IPS DF 6.9 (cell line): Measurements from ENCODE around the gene DGKB.

Experiments
- DNase-seq: peaks from one replicate; pipeline ENCODE4 v3.0.0-alpha.2; 2013; ENCODE audit warnings: low read depth, low spot score
- H3K27ac ChIP-seq: one replicate; pipeline ENCODE4 v1.5.1; 2013; ENCODE audit warnings: low read length, control low read depth
- H3K27me3 ChIP-seq: 2 replicates; pipeline ENCODE4 v1.6.1; 2013; ENCODE audit warnings: mild to moderate bottlenecking, low read length; ENCODE audit not compliant: control insufficient read depth, insufficient read depth
- H3K36me3 ChIP-seq: 2 replicates; pipeline ENCODE4 v1.6.1; 2013; ENCODE audit warnings: low read length; ENCODE audit not compliant: control insufficient read depth, insufficient read depth
- H3K4me1 ChIP-seq: 2 replicates; pipeline ENCODE4 v1.6.1; 2013; ENCODE audit warnings: low read length; ENCODE audit not compliant: control insufficient read depth, insufficient read depth
- H3K4me3 ChIP-seq: 2 replicates; pipeline ENCODE4 v1.5.1; 2013; ENCODE audit warnings: mild to moderate bottlenecking, low read length
- H3K9me3 ChIP-seq: 2 replicates; pipeline ENCODE4 v1.6.1; 2013; ENCODE audit warnings: low read length, inconsistent platforms; ENCODE audit not compliant: control insufficient read depth, insufficient read depth
- WGBS: extraction: QIAGEN DNeasy Blood & Tissue Kit; methylation state at CpG from one replicate; pipeline ENCODE4 v1.1.7; 2013; ENCODE audit warnings: mixed read lengths, missing lambda C conversion rate; ENCODE audit not compliant: insufficient read length, insufficient coverage; 5-methylcytosine and 5-hydroxymethylcytosine counted together

Gene DGKB

DNA sequence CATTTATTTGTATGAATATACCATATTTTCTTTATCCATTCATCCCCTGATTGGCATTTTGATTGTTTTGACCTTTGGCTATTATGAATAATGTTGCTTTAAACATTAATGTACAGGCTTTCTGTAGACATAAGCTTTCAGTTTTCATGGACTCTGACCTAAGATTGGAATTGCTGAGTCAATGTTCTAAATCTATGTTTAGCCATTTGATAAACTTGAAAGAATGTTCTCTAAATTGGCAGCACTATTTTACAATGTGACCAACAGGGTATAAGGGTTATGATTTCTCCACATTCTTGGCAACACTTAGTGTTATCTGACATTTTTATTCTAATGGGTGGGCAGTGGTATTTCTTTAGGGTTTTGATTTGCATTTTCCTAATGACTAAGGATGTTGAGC, 683.4 kb downstream of the DGKB start:
- Histone ChIP-seq H3K9me3 (no peaks in the 10 kb centered on the region), H3K27me3 (no peaks in the 10 kb centered on the region), H3K36me3 (no peaks in the 10 kb centered on the region), H3K27ac (no peak overlapping the region), H3K4me3 (no peak overlapping the region), H3K4me1 (no peaks in the 10 kb centered on the region)
- DNase-seq = no peak

DNA sequence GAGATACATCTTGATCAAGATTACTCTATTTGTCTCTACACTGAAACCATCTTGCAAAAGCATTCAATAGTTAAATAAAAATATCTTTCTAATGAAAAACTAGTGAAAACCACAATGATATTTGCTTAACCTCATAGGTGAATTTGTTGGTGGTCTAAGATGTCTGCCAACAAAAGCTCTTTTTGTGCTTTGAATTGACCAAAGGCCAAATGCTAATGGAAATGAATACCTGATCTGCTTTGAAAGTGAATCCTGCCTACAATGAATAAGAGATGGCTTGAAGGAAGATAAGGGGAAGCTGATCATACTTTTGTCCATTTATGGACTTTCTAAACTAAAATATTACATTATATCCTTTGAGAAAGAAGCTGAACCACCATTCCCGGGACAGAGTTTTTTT, 684.2 kb downstream of the DGKB start:
- Histone ChIP-seq H3K27me3 (no peaks in the 10 kb centered on the region; the same call in 1 of the 2 replicates), H3K36me3 (no peaks in the 10 kb centered on the region), H3K4me3 (no peak overlapping the region), H3K9me3 (no peaks in the 10 kb centered on the region), H3K27ac (no peak overlapping the region), H3K4me1 (no peaks in the 10 kb centered on the region)
- DNase-seq = no peak
- no CpG with 5 or more reads among the region's 1 CpG for WGBS

DNA sequence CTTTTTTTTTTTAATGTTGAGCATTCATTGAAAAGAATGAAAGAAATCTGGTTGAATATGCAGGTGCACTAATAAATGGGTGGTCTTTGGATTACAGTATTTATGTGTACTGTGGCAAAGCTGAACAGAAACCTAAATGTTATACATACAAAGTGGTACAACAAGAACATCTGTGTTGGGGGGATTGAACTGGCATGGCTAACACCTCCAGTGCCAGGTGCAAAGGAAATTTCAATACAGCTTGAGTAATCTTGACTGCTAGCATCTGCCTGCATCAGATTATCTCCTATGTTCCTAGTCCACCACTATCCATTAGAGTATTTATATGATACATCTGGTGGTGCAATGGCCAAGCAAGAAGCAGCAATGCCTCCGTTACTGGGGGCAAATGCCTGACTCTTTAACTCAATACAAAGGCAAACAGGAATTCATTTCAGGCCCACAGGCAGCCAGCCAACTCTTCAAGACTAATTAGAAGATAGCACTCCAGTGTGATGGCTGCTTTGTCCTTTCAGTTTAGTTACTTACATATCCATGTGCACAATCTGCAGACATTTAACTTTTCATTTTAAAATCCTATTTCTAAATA, 692.6 kb downstream of the DGKB start:
- no peaks in the 10 kb centered on the region for H3K4me1 ChIP-seq
- no peak overlapping the region for H3K4me3 ChIP-seq
- no CpG with 5 or more reads among the region's 1 CpG for WGBS
- H3K27me3 ChIP-seq = no peaks in the 10 kb centered on the region; the same call in 1 of the 2 replicates
- H3K9me3 ChIP-seq = no peaks in the 10 kb centered on the region
- DNase-seq = no peak
- no peak overlapping the region for H3K27ac ChIP-seq
- H3K36me3 ChIP-seq = no peaks in the 10 kb centered on the region

DNA sequence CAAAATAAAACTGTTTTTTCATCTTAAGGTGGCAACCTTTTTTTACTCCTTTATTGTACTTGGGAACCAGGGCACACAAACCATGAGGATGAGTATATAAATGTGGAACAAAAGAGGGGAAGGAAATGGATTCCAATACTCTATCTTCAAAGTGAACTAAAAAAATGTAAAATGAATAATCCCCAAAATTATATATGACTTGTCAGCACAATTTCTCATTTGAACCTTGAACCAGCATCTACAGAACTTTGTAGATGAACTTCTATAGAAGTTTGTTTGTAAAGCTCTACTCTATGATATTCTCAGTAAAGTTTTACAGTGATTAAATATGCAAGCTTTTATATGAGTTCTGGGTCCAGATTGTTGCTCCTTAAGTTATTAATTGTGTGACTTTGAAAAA, 694.8 kb downstream of the DGKB start:
- Histone ChIP-seq H3K4me1 (no peaks in the 10 kb centered on the region), H3K4me3 (no peak overlapping the region), H3K9me3 (no peaks in the 10 kb centered on the region), H3K36me3 (no peaks in the 10 kb centered on the region), H3K27me3 (no peaks in the 10 kb centered on the region), H3K27ac (no peak overlapping the region)
- DNase-seq = no peak

DNA sequence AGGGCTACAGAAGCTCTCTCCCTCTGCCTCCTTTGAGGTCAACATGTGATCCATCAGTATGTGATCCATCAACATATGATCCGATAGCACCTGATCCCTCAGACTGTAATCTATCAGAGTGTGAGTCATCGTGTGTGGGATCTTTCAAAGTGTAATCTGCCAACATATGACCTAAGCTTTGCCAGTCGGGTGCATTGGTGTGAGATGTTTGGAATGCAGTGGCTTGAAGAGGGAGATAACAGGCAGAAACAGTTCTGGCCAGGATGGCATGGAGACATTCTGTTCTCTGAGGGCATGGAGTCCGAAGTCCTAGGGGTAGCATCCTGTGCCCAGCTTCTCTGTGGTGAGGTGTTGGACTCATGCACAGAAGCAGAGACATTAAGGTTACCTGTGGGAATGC, 695.4 kb downstream of the DGKB start:
- no CpG with 5 or more reads among the region's 4 CpGs for WGBS
- Histone ChIP-seq H3K4me1 (no peaks in the 10 kb centered on the region), H3K9me3 (no peaks in the 10 kb centered on the region), H3K27me3 (no peaks in the 10 kb centered on the region), H3K36me3 (no peaks in the 10 kb centered on the region), H3K4me3 (no peak overlapping the region), H3K27ac (no peak overlapping the region)
- no peak for DNase-seq

DNA sequence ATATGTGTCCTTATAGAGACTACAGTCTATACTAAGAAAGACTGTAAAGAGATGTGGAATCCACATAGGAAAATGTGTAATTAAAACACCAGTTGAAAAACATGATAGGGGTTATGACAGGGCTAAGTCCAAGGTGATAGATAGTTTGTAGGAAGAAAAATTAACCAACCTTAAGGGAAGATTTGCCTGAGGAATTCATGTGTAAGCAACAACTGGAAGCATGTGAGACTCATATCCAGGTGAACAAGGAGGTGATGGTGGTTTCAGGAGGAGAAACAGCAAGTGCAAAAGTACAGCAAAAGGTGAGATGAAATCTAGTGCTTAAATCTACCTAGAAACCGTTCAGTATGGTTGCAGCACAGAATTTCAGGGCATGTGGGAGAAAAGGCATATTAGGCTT, 696.4 kb downstream of the DGKB start:
- Histone ChIP-seq H3K36me3 (no peaks in the 10 kb centered on the region), H3K4me1 (no peaks in the 10 kb centered on the region), H3K27ac (no peak overlapping the region), H3K27me3 (no peaks in the 10 kb centered on the region), H3K9me3 (no peaks in the 10 kb centered on the region), H3K4me3 (no peak overlapping the region)
- DNase-seq = no peak
- no CpG with 5 or more reads among the region's 1 CpG for WGBS

DNA sequence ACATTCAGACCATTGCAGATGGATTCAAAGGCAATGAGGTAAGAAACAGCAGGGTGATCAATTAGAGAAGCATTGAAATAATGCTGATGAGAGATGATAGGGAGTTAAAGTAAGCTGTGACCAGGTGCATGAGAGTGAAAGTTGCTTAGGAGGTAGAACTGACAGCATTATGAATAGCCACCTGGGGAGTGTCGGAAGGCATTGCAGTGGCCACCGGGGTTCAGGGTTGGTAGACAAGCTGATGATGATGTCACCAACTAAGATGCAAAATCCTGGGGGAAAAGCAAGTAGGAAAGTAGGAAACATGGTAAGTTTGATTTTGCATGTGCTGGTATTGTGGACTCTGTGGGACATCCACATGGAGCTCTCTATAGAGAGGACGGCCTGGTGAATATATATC, 701.2 kb downstream of the DGKB start:
- no peaks in the 10 kb centered on the region for H3K36me3 ChIP-seq

DNA sequence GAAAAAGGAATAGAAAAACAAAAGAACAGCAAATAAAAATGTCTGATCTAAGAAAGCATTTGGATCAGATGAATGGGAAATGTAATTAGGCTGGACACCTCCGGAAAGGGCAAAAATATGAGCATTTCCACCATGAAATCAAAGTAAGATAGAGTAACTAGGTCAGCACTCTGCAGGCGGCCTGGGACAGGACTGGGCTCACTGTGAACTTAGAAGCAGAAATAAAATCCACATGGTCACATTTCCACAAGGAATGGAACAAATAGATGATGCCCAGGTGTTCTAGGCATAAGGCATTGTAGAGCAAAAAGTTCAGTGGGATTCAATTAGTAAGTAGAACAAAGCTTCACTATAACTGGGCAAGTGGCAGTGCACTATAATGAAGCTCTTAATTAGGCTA, 703.2 kb downstream of the DGKB start:
- WGBS = no CpG with 5 or more reads among the region's 2 CpGs
- no peak for DNase-seq
- no peaks in the 10 kb centered on the region for H3K9me3 ChIP-seq

More for the DNA sequence above, 701.2 kb downstream of the DGKB start:
- Histone ChIP-seq H3K4me3 (no peak overlapping the region), H3K4me1 (no peaks in the 10 kb centered on the region), H3K9me3 (no peaks in the 10 kb centered on the region), H3K27ac (no peak overlapping the region), H3K27me3 (no peaks in the 10 kb centered on the region)
- WGBS = no CpG with 5 or more reads among the region's 3 CpGs
- no peak for DNase-seq

DNA sequence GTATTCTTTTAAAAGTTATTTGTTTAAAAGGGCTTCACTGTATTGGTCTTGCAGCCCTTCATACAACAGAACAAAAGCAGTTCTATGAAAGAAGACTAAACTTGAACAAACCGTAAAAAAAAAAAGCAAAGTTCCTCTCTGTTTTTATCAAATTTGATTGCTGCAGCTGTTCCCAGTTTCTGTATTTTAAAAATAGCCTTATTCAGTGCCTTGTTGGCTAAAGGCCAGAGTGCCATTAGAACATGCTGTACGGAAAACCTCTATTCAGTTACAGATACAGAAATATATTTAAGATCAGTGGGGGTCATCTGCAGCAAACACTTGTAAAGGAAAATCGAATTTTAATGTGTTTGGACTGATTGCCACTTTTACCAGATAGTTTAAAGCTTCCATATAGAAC, 705.3 kb downstream of the DGKB start:
- H3K4me3 ChIP-seq = no peak overlapping the region
- no peaks in the 10 kb centered on the region for H3K36me3 ChIP-seq
- no peaks in the 10 kb centered on the region for H3K4me1 ChIP-seq
- no peaks in the 10 kb centered on the region for H3K9me3 ChIP-seq
- H3K27ac ChIP-seq = no peak overlapping the region
- no CpG with 5 or more reads among the region's 3 CpGs for WGBS
- no peaks in the 10 kb centered on the region for H3K27me3 ChIP-seq
- no peak for DNase-seq

More for the DNA sequence above, 703.2 kb downstream of the DGKB start:
- no peaks in the 10 kb centered on the region for H3K27me3 ChIP-seq
- H3K27ac ChIP-seq = no peak overlapping the region
- no peak overlapping the region for H3K4me3 ChIP-seq
- H3K36me3 ChIP-seq = no peaks in the 10 kb centered on the region
- no peaks in the 10 kb centered on the region for H3K4me1 ChIP-seq

DNA sequence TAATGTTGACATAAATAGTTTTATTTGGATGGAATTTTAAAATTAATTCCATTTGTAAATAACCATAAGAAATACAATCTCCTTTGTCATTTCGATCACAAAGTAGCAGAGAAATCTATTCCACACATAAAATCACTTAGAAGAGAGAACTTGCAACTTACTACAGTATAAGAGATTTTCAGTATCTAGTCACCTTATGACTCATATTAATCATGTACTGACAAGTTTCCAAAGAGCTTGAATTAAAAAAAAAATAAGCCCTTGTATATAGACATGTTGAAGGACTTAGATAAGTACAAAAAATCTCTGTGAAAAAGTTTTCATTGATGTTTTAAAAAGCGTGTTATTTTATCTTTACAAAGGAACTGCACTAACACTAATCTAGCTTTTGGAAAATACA, 706.0 kb downstream of the DGKB start:
- H3K27ac ChIP-seq = no peak overlapping the region
- H3K36me3 ChIP-seq = no peaks in the 10 kb centered on the region
- H3K4me3 ChIP-seq = no peak overlapping the region
- no peaks in the 10 kb centered on the region for H3K27me3 ChIP-seq
- DNase-seq = no peak
- no peaks in the 10 kb centered on the region for H3K4me1 ChIP-seq
- no peaks in the 10 kb centered on the region for H3K9me3 ChIP-seq
- no CpG with 5 or more reads among the region's 2 CpGs for WGBS

DNA sequence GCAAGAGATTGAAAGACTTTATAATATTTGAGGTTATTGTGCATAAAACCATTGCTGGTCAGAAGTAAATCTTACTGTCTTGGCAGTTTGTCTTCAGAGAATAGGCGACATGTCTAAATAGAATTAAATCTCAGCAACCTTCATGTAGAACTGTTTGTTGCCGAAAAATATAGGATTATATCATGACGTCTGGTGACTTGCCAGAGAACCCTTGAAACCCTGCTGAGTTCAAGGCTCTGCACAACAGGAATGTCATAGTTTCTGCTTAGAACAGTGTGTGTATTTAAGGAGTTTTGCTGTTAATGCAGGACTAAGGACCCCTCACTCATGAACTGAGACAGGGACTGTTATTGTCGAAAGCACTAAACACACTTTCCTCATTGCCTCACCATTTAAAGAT, 706.7 kb downstream of the DGKB start:
- no CpG with 5 or more reads among the region's 4 CpGs for WGBS

More for the DNA sequence above, 706.7 kb downstream of the DGKB start:
- Histone ChIP-seq H3K9me3 (no peaks in the 10 kb centered on the region), H3K27ac (no peak overlapping the region), H3K36me3 (no peaks in the 10 kb centered on the region), H3K4me3 (no peak overlapping the region), H3K27me3 (no peaks in the 10 kb centered on the region), H3K4me1 (no peaks in the 10 kb centered on the region)
- no peak for DNase-seq
